ENCODE results near the gene MMP7.

Gene MMP7

GRCh38 chr11:102546923-102547471 is 16.4 kb upstream of the MMP7 start:
- TF ChIP-seq USF1 (IDR thresholded peaks at IDR 0.05) (no peak), EGR1 (IDR thresholded peaks at IDR 0.05) (no peak), YY1 (IDR thresholded peaks at IDR 0.05; ENCODE audit: low read depth) (no peak), CEBPB (IDR thresholded peaks at IDR 0.05) (no peak), RAD21 (IDR thresholded peaks at IDR 0.05; ENCODE audit: low read depth) (no peak), MAX (IDR thresholded peaks at IDR 0.05) (no peak), NFIC (IDR thresholded peaks at IDR 0.05) (no peak), FOXM1 (IDR thresholded peaks at IDR 0.05; ENCODE audit: borderline replicate concordance, low read depth) (no peak), REST (IDR thresholded peaks at IDR 0.05; ENCODE audit: low read depth) (no peak), TAF1 (IDR thresholded peaks at IDR 0.05; ENCODE audit: low read depth) (no peak), CREB1 (IDR thresholded peaks at IDR 0.05; ENCODE audit: low read depth) (no peak)

- TF ChIP-seq ZBTB7A (IDR thresholded peaks at IDR 0.05; ENCODE audit: low read depth) (no peak), USF1 (IDR thresholded peaks at IDR 0.05) (no peak), NFIC (IDR thresholded peaks at IDR 0.05) (no peak), RAD21 (IDR thresholded peaks at IDR 0.05; ENCODE audit: low read depth) (no peak)
These were observed 15.9 kb upstream of the MMP7 start for GRCh38 chr11:102546427-102546826.

GRCh38 chr11:102545701-102546100 is 15.2 kb upstream of the MMP7 start:
- no peak for TF ChIP-seq EP300 (IDR thresholded peaks at IDR 0.05; ENCODE audit: borderline replicate concordance)
- no peak for TF ChIP-seq CREB1 (IDR thresholded peaks at IDR 0.05; ENCODE audit: low read depth)
- no peak for TF ChIP-seq FOXM1 (IDR thresholded peaks at IDR 0.05; ENCODE audit: borderline replicate concordance, low read depth)
- no peak for TF ChIP-seq EGR1 (IDR thresholded peaks at IDR 0.05)
- TF ChIP-seq USF1 (IDR thresholded peaks at IDR 0.05): no peak
- TF ChIP-seq TAF1 (IDR thresholded peaks at IDR 0.05; ENCODE audit: low read depth): no peak
- no peak for TF ChIP-seq TCF12 (IDR thresholded peaks at IDR 0.05; ENCODE audit: low read depth)
- TF ChIP-seq TEAD4 (IDR thresholded peaks at IDR 0.05): no peak
- TF ChIP-seq MAX (IDR thresholded peaks at IDR 0.05): no peak

GRCh38 chr11:102544594-102544993 is 14.0 kb upstream of the MMP7 start:
- no peak for TF ChIP-seq EGR1 (IDR thresholded peaks at IDR 0.05)
- no peak for TF ChIP-seq TCF12 (IDR thresholded peaks at IDR 0.05; ENCODE audit: low read depth)
- no peak for TF ChIP-seq TAF1 (IDR thresholded peaks at IDR 0.05; ENCODE audit: low read depth)
- no peak for TF ChIP-seq ZBTB7A (IDR thresholded peaks at IDR 0.05; ENCODE audit: low read depth)
- no peak for TF ChIP-seq CEBPB (IDR thresholded peaks at IDR 0.05)
- no peak for TF ChIP-seq USF1 (IDR thresholded peaks at IDR 0.05)
- TF ChIP-seq NFIC (IDR thresholded peaks at IDR 0.05): no peak
- TF ChIP-seq REST (IDR thresholded peaks at IDR 0.05; ENCODE audit: low read depth): no peak
- no peak for TF ChIP-seq CREB1 (IDR thresholded peaks at IDR 0.05; ENCODE audit: low read depth)
- TF ChIP-seq TEAD4 (IDR thresholded peaks at IDR 0.05): no peak
- no peak for TF ChIP-seq MAX (IDR thresholded peaks at IDR 0.05)
- TF ChIP-seq EP300 (IDR thresholded peaks at IDR 0.05; ENCODE audit: borderline replicate concordance): no peak
- TF ChIP-seq FOXM1 (IDR thresholded peaks at IDR 0.05; ENCODE audit: borderline replicate concordance, low read depth): no peak

GRCh38 chr11:102539567-102539966 is 9.0 kb upstream of the MMP7 start:
- TF ChIP-seq TEAD4 (IDR thresholded peaks at IDR 0.05): no peak
- TF ChIP-seq NFIC (IDR thresholded peaks at IDR 0.05): no peak
- TF ChIP-seq TCF12 (IDR thresholded peaks at IDR 0.05; ENCODE audit: low read depth): no peak
- no peak for TF ChIP-seq REST (IDR thresholded peaks at IDR 0.05; ENCODE audit: low read depth)
- no peak for TF ChIP-seq EP300 (IDR thresholded peaks at IDR 0.05; ENCODE audit: borderline replicate concordance)
- no peak for TF ChIP-seq TAF1 (IDR thresholded peaks at IDR 0.05; ENCODE audit: low read depth)
- no peak for TF ChIP-seq RAD21 (IDR thresholded peaks at IDR 0.05; ENCODE audit: low read depth)
- no peak for TF ChIP-seq CEBPB (IDR thresholded peaks at IDR 0.05)
- TF ChIP-seq ZBTB7A (IDR thresholded peaks at IDR 0.05; ENCODE audit: low read depth): no peak
- TF ChIP-seq FOXM1 (IDR thresholded peaks at IDR 0.05; ENCODE audit: borderline replicate concordance, low read depth): no peak
- TF ChIP-seq MAX (IDR thresholded peaks at IDR 0.05): no peak
- TF ChIP-seq YY1 (IDR thresholded peaks at IDR 0.05; ENCODE audit: low read depth): no peak
- no peak for TF ChIP-seq EGR1 (IDR thresholded peaks at IDR 0.05)
- TF ChIP-seq CREB1 (IDR thresholded peaks at IDR 0.05; ENCODE audit: low read depth): no peak
- no peak for TF ChIP-seq USF1 (IDR thresholded peaks at IDR 0.05)

All from Ishikawa (cell line).